GM12875 (cell line): ENCODE measurements around the gene PDE4D.

Source experiments
- H3K4me3 ChIP-seq: one replicate; pipeline ENCODE4 v1.5.1; 2011; ENCODE audit warnings: low read depth, low read length, control low read depth
- CTCF ChIP-seq: IDR thresholded peaks from 2 replicates; pipeline ENCODE4 v1.5.1; 2011; ENCODE audit warnings: low read depth, mild to moderate bottlenecking, control low read depth, inconsistent platforms, low read length, moderate library complexity, borderline replicate concordance; ENCODE audit not compliant: insufficient read depth

PDE4D gene

GRCh38 chr5:59864718-59865117 lies 28.8 kb downstream of the PDE4D start:
- H3K4me3 ChIP-seq: no peak overlapping the region
- no peak for TF ChIP-seq CTCF

- TF ChIP-seq CTCF: no peak
- no peak overlapping the region for H3K4me3 ChIP-seq
These were observed 29.7 kb downstream of the PDE4D start for GRCh38 chr5:59863777-59864176.

DNA sequence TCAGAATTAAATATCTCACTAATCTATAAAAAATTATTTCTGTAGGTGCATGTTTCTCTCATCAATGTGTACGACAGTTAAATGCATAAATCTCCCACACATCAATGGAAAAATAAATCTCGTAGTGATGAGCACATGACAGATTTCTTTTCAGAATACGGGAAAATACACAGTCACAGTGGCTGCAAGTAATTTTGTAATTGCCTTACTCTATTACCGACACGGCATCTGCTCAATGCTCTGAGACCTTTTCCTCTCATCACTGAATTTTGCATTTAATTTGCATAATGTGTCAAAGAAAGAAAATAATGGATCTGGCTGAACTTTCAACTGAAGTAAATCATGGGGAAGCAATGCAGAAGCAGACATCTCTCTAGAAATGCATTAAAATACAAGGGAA lies 37.2 kb downstream of the PDE4D start:
- H3K4me3 ChIP-seq: no peak overlapping the region
- no peak for TF ChIP-seq CTCF

DNA sequence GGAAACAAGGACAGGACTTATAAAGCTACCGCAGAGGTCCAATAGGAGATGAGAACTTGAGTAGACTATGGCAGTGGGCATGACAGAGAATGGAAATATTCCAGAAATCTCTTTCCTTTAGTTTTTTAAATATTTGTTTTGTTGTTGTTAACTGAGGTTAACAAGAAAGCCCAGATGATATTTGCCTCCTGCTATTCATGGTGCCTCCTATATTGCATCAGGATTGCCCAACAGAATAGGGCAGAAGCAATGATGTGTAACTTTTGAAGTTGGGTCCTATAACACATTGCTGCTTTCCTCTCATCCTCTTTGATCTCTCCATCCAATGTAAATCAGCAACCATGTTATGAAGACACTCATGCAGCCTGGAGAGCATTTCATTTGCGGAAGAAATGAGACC lies 42.8 kb downstream of the PDE4D start:
- TF ChIP-seq CTCF: no peak
- H3K4me3 ChIP-seq: no peak overlapping the region

DNA sequence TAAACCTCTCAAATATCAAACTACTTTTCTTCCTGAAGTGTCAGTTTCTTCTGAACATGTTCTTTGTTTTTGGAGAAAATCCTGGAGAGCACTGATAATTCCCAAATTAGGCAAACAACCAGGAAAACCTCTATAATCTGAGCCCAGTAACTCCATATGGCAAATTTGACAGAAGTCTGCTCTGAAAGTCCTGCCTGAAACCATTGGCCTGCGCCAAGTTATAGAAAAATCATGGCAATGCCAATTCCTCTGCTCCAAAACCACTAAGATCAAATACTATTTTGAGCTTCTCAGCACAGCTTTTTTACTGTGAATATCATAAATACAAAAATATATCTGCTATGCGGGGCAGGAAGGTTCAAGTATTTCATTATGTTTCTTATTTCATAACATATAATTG lies 45.9 kb downstream of the PDE4D start:
- TF ChIP-seq CTCF: no peak
- no peak overlapping the region for H3K4me3 ChIP-seq

- no peak overlapping the region for H3K4me3 ChIP-seq
- no peak for TF ChIP-seq CTCF
These were observed 47.8 kb downstream of the PDE4D start for GRCh38 chr5:59845730-59846129.

DNA sequence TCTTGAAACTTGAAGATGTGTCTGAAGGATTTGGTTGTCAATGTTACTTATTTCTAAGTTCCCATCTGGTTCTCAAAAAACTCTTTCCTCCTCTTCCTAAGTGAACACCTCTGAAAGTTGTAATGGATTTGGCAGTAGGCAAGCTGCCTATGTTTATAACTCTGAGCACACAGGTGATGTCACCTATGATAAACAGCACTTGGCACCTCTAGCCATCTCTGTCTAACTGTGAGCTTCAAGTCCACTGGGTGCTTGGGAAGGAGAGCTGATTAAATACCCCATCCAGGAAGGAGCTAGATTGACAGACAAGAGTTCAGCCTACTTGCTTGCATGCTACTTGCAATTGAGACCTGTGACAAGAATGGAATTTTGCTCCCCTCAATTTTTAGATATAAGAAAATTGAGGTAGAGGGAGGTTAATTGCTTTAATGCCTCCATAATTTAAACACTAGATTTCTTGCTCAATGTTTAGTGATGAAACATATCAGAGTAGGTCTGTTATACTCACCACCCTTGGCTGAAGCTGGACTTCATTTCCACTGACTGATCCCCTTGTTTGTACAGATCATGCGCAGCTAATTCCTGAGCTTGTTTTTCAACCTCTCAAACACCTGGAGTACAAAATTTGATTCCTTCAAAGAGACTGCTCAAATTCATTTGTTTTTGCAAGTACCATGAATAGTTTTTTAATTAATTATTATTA lies 49.9 kb downstream of the PDE4D start:
- TF ChIP-seq CTCF: no peak
- H3K4me3 ChIP-seq: no peak overlapping the region
